ENCODE measurements around the gene ABHD16B. TPM values are rescaled to one million over a fixed set of nuclear protein-coding genes. Genes with fewer than 3 reads are reported as not detected.

The ABHD16B gene
- total and polyA plus RNA-seq, 2 of the 13 experiments (the other 11 are each of a cell fraction or from before 2014, with no cell fraction given): not detected

DNA sequence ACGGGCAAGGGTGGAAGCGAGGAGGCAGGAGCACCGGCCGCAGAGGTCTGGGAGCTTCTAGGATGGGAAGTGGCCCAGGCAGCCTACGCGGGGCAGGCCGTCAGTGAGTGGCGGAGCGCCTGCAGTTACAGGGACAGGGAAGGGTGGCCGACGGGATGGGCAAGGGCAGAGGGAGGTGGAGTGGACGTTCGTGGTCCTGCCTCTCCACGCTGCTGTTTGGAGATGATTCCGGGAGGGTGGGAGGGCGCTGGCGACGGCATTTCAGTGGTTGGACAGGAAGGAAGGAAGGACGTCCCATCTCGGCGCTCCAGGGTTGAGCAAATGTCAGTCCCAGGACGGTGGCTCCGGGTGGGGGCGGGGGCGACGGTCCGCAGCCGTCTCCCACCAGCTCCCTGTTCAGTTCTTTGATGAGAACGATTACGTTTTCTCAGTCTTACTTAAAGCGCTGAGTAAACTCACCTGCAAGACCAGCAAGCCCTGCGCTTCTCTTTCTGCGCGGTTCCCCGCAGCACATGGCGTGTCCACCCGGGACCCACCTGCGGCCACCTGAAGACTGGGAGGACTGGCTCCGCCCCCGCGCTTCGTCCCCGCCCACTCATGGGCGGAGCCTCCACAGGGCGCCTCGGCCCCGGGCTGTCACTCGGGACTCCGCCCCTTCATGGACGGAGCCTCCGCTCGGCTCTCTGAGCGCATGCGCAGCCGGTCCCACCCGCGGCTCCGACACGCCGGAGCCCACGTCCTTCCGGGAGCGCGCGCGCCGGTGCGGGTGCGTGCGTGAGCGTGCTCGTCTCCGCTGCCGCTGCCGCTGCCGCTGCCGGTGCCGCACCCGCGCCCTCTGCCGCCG is 33.3 kb downstream of the ABHD16B start, which contains the start of gene DNAJC5 (continued):
- TF ChIP-seq, protein P1, sequence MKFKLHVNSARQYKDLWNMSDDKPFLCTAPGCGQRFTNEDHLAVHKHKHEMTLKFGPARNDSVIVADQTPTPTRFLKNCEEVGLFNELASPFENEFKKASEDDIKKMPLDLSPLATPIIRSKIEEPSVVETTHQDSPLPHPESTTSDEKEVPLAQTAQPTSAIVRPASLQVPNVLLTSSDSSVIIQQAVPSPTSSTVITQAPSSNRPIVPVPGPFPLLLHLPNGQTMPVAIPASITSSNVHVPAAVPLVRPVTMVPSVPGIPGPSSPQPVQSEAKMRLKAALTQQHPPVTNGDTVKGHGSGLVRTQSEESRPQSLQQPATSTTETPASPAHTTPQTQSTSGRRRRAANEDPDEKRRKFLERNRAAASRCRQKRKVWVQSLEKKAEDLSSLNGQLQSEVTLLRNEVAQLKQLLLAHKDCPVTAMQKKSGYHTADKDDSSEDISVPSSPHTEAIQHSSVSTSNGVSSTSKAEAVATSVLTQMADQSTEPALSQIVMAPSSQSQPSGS (CRISPR knock-in tag; IDR thresholded peaks at IDR 0.05): peak; percentile 64; the same call in 1 of the 2 replicates
- TF ChIP-seq KLF13 (CRISPR knock-in tag; IDR thresholded peaks at IDR 0.05): peak; percentile 62; the same call in 1 of the 2 replicates
- TF ChIP-seq KDM3A (CRISPR knock-in tag; IDR thresholded peaks at IDR 0.05; ENCODE audit: low read depth): 0 out of 2 replicates have a peak, but pooled peaks have one; percentile 54
- TF ChIP-seq ZNF572 (CRISPR knock-in tag; IDR thresholded peaks at IDR 0.05): no peak
- TF ChIP-seq ZNF543 (CRISPR knock-in tag; IDR thresholded peaks at IDR 0.05): peak; percentile 70
- TF ChIP-seq PAF1 (CRISPR knock-in tag; IDR thresholded peaks at IDR 0.05): no peak
- TF ChIP-seq KAT8 (CRISPR knock-in tag; IDR thresholded peaks at IDR 0.05): peak; percentile 65; the same call in 1 of the 2 replicates
- no peak for TF ChIP-seq GZF1 (CRISPR knock-in tag; IDR thresholded peaks at IDR 0.05)
- TF ChIP-seq, protein P2, sequence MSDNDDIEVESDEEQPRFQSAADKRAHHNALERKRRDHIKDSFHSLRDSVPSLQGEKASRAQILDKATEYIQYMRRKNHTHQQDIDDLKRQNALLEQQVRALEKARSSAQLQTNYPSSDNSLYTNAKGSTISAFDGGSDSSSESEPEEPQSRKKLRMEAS (IDR thresholded peaks at IDR 0.05): peak; percentile 86
- TF ChIP-seq CREB1 (IDR thresholded peaks at IDR 0.05): peak; percentile 46
- no peak for TF ChIP-seq CREB1 (CRISPR knock-in tag; IDR thresholded peaks at IDR 0.05)
- TF ChIP-seq GTF3A (CRISPR knock-in tag; conservative IDR thresholded peaks at IDR 0.05): no peak
- TF ChIP-seq, protein P3, sequence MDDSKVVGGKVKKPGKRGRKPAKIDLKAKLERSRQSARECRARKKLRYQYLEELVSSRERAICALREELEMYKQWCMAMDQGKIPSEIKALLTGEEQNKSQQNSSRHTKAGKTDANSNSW (CRISPR knock-in tag; IDR thresholded peaks at IDR 0.05; ENCODE audit: borderline replicate concordance): no peak; the same call in 1 of the 2 replicates
- peak; percentile 76 for TF ChIP-seq HNRNPLL (IDR thresholded peaks at IDR 0.05; ENCODE audit: low read depth, low read length, poor library complexity, severe bottlenecking)
- TF ChIP-seq ZNF350 (CRISPR knock-in tag; IDR thresholded peaks at IDR 0.05; ENCODE audit: borderline replicate concordance, low read depth): peak; percentile 57; the same call in 1 of the 2 replicates
- TF ChIP-seq, protein P4, sequence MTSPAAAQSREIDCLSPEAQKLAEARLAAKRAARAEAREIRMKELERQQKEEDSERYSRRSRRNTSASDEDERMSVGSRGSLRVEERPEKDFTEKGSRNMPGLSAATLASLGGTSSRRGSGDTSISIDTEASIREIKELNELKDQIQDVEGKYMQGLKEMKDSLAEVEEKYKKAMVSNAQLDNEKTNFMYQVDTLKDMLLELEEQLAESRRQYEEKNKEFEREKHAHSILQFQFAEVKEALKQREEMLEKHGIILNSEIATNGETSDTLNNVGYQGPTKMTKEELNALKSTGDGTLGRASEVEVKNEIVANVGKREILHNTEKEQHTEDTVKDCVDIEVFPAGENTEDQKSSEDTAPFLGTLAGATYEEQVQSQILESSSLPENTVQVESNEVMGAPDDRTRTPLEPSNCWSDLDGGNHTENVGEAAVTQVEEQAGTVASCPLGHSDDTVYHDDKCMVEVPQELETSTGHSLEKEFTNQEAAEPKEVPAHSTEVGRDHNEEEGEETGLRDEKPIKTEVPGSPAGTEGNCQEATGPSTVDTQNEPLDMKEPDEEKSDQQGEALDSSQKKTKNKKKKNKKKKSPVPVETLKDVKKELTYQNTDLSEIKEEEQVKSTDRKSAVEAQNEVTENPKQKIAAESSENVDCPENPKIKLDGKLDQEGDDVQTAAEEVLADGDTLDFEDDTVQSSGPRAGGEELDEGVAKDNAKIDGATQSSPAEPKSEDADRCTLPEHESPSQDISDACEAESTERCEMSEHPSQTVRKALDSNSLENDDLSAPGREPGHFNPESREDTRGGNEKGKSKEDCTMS (CRISPR knock-in tag; conservative IDR thresholded peaks at IDR 0.05): no peak
- peak; percentile 58; the same call in 1 of the 2 replicates for TF ChIP-seq ZNF143 (CRISPR knock-in tag; IDR thresholded peaks at IDR 0.05)
- peak; percentile 25; the same call in 1 of the 2 replicates for TF ChIP-seq ZNF484 (CRISPR knock-in tag; IDR thresholded peaks at IDR 0.05; ENCODE audit: borderline replicate concordance, low read depth)
- TF ChIP-seq NCOA5 (CRISPR knock-in tag; IDR thresholded peaks at IDR 0.05): no peak
- TF ChIP-seq ZNF788 (CRISPR knock-in tag; IDR thresholded peaks at IDR 0.05; ENCODE audit: borderline replicate concordance): peak; percentile 79; the same call in 1 of the 2 replicates
- no peak; the same call in 1 of the 2 replicates for TF ChIP-seq ZNF839 (CRISPR knock-in tag; IDR thresholded peaks at IDR 0.05; ENCODE audit: borderline replicate concordance)
- TF ChIP-seq, protein P5, sequence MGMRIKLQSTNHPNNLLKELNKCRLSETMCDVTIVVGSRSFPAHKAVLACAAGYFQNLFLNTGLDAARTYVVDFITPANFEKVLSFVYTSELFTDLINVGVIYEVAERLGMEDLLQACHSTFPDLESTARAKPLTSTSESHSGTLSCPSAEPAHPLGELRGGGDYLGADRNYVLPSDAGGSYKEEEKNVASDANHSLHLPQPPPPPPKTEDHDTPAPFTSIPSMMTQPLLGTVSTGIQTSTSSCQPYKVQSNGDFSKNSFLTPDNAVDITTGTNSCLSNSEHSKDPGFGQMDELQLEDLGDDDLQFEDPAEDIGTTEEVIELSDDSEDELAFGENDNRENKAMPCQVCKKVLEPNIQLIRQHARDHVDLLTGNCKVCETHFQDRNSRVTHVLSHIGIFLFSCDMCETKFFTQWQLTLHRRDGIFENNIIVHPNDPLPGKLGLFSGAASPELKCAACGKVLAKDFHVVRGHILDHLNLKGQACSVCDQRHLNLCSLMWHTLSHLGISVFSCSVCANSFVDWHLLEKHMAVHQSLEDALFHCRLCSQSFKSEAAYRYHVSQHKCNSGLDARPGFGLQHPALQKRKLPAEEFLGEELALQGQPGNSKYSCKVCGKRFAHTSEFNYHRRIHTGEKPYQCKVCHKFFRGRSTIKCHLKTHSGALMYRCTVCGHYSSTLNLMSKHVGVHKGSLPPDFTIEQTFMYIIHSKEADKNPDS (CRISPR knock-in tag; IDR thresholded peaks at IDR 0.05): peak; percentile 71; the same call in 1 of the 2 replicates
- no peak for TF ChIP-seq TEAD2 (CRISPR knock-in tag; IDR thresholded peaks at IDR 0.05)

Measured in HepG2 (cell line).